Erythroblast (primary cell): ENCODE measurements around the gene ANKDD1B.

Experiments
- DNase-seq, 2 experiments: peaks; one replicate each; lab custom pipeline; 2025; lab: John Stamatoyannopoulos, UW
- GATA1 ChIP-seq: IDR thresholded peaks from 2 replicates; pipeline ENCODE4 v1.6.1; 2011; ENCODE audit warnings: low read depth, mild to moderate bottlenecking, control low read depth, low read length, moderate library complexity
- POLR2A ChIP-seq: IDR thresholded peaks from 2 replicates; pipeline ENCODE4 v1.6.1; 2011; ENCODE audit warnings: mild to moderate bottlenecking, low read length

Gene ANKDD1B

GRCh38 chr5:75637949-75638348, 26.7 kb downstream of the ANKDD1B start:
- TF ChIP-seq POLR2A (no peak), GATA1 (no peak)
- DNase-seq: no peak

- DNase-seq: no peak
- TF ChIP-seq GATA1 (no peak), POLR2A (no peak)
These were observed 28.5 kb downstream of the ANKDD1B start for GRCh38 chr5:75639535-75640311.

- TF ChIP-seq GATA1 (no peak), POLR2A (no peak)
- DNase-seq: no peak
These were observed 29.1 kb downstream of the ANKDD1B start for GRCh38 chr5:75640395-75640794.

- TF ChIP-seq POLR2A: no peak
- no peak for TF ChIP-seq GATA1
- no peak for DNase-seq
These were observed 29.6 kb downstream of the ANKDD1B start for GRCh38 chr5:75640826-75641225.

GRCh38 chr5:75648712-75649111, 37.5 kb downstream of the ANKDD1B start:
- DNase-seq: no peak
- TF ChIP-seq GATA1 (no peak), POLR2A (no peak)

- TF ChIP-seq GATA1 (no peak), POLR2A (no peak)
- no peak for DNase-seq
These were observed 40.5 kb downstream of the ANKDD1B start for GRCh38 chr5:75651575-75652238.

- no peak for DNase-seq
- no peak for TF ChIP-seq GATA1
These were observed 42.3 kb downstream of the ANKDD1B start for GRCh38 chr5:75653521-75653920.

GRCh38 chr5:75654693-75655295, 43.5 kb downstream of the ANKDD1B start:
- no peak for DNase-seq
- TF ChIP-seq POLR2A (no peak), GATA1 (no peak)

GRCh38 chr5:75656311-75657003, 45.2 kb downstream of the ANKDD1B start:
- no peak for TF ChIP-seq GATA1
- no peak for TF ChIP-seq POLR2A
- no peak for DNase-seq

- no peak for DNase-seq
These were observed 48.7 kb downstream of the ANKDD1B start for GRCh38 chr5:75659791-75660450.

GRCh38 chr5:75660678-75661465, 49.6 kb downstream of the ANKDD1B start:
- DNase-seq: no peak
- no peak for TF ChIP-seq GATA1
- TF ChIP-seq POLR2A: no peak

More at GRCh38 chr5:75659791-75660450, 48.7 kb downstream of the ANKDD1B start:
- TF ChIP-seq GATA1: no peak
- no peak for TF ChIP-seq POLR2A

- TF ChIP-seq GATA1 (no peak), POLR2A (no peak)
- no peak for DNase-seq
These were observed 50.8 kb downstream of the ANKDD1B start for GRCh38 chr5:75662061-75662460.
